Progenitor cell of endocrine pancreas (in vitro differentiated cells): Measurements from ENCODE around the gene RPH3AL. TPM values are rescaled to one million over a fixed set of nuclear protein-coding genes. Genes with fewer than 3 reads are reported as not detected.

Experiments used
- DNase-seq: peaks from one replicate; pipeline ENCODE4 v3.0.0; 2021; ENCODE audit warnings: low spot score; ENCODE audit not compliant: unreplicated experiment
- H3K27ac Mint-ChIP-seq: 2 replicates; pipeline ENCODE4 v1.8.0; 2021; ENCODE audit warnings: mild to moderate bottlenecking, moderate library complexity, mixed read lengths
- H3K27me3 Mint-ChIP-seq: 2 replicates; pipeline ENCODE4 v1.8.0; 2021; ENCODE audit warnings: mixed read lengths
- H3K36me3 Mint-ChIP-seq: 2 replicates; pipeline ENCODE4 v1.8.0; 2022; ENCODE audit warnings: mixed read lengths; ENCODE audit not compliant: insufficient read depth
- H3K4me1 Mint-ChIP-seq: 2 replicates; pipeline ENCODE4 v1.8.0; 2021; ENCODE audit warnings: low read depth, mixed read lengths
- H3K4me3 Mint-ChIP-seq: 2 replicates; pipeline ENCODE4 v1.8.0; 2021; ENCODE audit warnings: low read depth, mild to moderate bottlenecking, moderate library complexity, mixed read lengths
- H3K9me3 Mint-ChIP-seq: 2 replicates; pipeline ENCODE4 v1.8.0; 2021; ENCODE audit warnings: low read depth, mixed read lengths
- total RNA-seq: library from RNA; stranded (reverse); gene quantifications from 2 replicates; pipeline ENCODE4 v1.2.1, GENCODE V29; 2021
- TF ChIP-seq, protein P1 (sequence below): fragments of 200-600 bp; sonication (generic); IDR thresholded peaks from one replicate; pipeline ENCODE4 v1.5.0; 2021; ENCODE audit warnings: antibody characterized with exemption, mild to moderate bottlenecking; ENCODE audit not compliant: unreplicated experiment

Gene RPH3AL
- total RNA-seq, 1 donor from 2014 or later: 47.6 TPM

DNA sequence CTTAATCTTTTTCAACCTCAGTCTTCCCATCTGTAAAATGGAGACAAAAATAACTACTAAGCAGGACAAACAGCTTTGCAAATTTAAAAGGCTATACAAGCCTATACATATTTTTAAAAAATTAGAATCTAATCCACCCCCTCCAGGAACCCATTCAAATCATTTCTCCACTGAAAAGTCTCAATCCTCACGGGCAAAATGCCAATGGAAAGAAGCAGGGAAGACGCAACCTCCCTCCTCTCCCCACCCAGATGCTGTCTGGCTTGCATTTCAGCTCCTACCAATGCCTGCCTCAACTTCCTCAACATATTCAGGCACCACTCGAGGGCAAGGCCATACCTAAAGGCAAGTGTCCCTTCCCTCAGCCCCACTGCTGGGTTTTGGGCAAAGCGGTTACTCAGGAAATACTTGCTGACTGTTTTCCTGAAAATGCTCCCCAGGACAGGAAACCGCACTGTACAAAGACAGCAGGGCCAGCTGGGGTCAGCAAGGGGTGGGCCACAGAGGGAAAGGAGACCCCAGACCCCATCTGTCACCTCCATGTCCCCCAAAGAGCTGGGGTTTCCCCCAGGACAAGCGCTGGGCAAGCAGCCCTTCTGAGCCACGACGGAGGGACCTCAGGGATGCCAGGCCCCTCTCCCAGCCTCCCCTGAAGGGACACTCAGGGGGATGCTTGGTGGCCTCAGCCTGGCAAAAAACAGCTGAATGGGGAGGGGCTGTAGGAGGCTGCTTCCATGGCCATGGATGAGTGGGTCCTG, 123.5 kb downstream of the RPH3AL start:
- no peak for DNase-seq
- H3K27me3 Mint-ChIP-seq: no peaks in the 10 kb centered on the region
- no peaks in the 10 kb centered on the region for H3K9me3 Mint-ChIP-seq
- H3K4me1 Mint-ChIP-seq: no peaks in the 10 kb centered on the region
- no peak overlapping the region for H3K4me3 Mint-ChIP-seq
- H3K36me3 Mint-ChIP-seq: no peaks in the 10 kb centered on the region
- TF ChIP-seq, protein P1, sequence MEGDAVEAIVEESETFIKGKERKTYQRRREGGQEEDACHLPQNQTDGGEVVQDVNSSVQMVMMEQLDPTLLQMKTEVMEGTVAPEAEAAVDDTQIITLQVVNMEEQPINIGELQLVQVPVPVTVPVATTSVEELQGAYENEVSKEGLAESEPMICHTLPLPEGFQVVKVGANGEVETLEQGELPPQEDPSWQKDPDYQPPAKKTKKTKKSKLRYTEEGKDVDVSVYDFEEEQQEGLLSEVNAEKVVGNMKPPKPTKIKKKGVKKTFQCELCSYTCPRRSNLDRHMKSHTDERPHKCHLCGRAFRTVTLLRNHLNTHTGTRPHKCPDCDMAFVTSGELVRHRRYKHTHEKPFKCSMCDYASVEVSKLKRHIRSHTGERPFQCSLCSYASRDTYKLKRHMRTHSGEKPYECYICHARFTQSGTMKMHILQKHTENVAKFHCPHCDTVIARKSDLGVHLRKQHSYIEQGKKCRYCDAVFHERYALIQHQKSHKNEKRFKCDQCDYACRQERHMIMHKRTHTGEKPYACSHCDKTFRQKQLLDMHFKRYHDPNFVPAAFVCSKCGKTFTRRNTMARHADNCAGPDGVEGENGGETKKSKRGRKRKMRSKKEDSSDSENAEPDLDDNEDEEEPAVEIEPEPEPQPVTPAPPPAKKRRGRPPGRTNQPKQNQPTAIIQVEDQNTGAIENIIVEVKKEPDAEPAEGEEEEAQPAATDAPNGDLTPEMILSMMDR: no peak
- H3K27ac Mint-ChIP-seq: no peak overlapping the region

DNA sequence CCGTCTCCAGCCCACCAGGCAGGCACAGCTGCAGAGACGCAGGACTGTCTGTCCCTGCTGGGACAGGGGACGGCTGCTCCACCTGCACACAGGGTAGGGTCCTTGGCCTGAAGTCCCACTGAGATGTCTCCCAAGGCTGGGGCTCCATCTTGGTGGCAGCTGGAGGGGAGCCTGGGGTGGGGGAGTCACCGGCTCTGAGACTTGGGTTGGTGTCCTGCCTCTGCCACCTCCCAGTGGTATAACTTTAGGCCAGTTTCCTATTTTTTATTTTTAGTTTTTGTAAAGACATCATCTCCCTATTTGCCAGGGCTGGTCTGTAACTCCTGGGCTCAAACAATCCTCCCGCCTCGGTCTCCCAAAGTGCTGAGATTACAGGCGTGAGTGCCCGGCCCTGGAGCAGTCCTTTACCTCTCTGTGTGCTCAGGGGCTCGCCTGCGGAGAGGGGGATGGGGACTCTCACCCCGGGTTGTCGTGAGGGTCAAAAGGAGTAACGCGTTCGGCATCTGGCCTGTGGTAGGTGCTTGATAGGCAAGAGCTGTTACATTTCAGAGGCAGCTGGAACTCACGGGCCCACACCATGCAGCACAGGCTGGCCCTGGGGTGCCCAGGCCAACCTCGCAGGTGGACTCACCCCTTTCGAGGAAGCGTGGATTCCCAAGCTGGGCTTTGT, 124.5 kb downstream of the RPH3AL start:
- Mint-ChIP-seq H3K4me3 (no peak overlapping the region), H3K4me1 (no peaks in the 10 kb centered on the region), H3K9me3 (no peaks in the 10 kb centered on the region), H3K27me3 (no peaks in the 10 kb centered on the region), H3K36me3 (peaks cover under 1% of the 10 kb centered on the region), H3K27ac (no peak overlapping the region)
- TF ChIP-seq, protein P1: no peak
- no peak for DNase-seq

DNA sequence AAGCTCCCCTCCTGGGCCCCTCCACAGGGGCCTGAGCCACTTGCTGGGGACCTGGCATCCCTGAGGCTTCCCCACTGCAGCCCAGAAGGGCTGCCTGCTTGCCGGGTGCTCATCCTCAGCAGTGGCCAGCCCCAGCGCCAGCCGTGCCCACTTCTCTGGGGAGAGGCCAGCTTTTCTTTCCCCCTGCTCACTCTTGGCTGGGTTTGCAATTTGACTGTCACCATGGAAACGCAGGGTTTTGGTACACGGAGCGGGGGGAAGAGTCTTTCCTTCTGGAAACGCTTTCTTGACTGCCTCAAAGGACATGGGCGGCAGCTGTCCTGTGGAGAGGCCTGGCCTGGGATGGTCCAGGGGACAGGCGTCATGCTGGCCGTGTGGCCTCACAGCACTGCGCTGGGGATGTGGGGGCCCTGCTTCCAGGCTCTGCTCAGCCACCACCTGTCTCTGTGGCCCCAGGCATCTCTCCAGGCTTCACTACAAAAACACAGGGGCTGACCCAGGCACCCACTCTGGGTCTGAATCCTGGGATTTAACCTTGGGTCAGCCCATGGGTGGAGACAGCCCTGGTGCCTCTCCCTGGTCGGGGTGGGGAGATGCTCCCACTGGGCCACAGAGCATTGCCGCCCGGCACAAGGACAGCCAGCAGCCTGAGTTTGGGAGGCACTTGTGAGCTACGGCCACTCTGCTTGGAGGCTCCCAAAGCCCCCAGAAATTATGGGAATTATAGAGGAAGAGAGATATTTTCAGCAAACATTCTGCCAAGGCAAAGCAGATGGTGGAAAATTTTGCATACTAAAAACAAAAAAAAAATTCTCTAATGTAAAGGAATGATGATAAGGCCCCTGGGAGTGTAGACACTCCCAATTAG, 125.3 kb downstream of the RPH3AL start:
- H3K4me3 Mint-ChIP-seq: no peak overlapping the region
- DNase-seq: no peak
- no peaks in the 10 kb centered on the region for H3K27me3 Mint-ChIP-seq
- H3K9me3 Mint-ChIP-seq: no peaks in the 10 kb centered on the region
- H3K27ac Mint-ChIP-seq: no peak overlapping the region
- TF ChIP-seq, protein P1: no peak
- H3K4me1 Mint-ChIP-seq: no peaks in the 10 kb centered on the region
- H3K36me3 Mint-ChIP-seq: peaks cover 1% of the 10 kb centered on the region

DNA sequence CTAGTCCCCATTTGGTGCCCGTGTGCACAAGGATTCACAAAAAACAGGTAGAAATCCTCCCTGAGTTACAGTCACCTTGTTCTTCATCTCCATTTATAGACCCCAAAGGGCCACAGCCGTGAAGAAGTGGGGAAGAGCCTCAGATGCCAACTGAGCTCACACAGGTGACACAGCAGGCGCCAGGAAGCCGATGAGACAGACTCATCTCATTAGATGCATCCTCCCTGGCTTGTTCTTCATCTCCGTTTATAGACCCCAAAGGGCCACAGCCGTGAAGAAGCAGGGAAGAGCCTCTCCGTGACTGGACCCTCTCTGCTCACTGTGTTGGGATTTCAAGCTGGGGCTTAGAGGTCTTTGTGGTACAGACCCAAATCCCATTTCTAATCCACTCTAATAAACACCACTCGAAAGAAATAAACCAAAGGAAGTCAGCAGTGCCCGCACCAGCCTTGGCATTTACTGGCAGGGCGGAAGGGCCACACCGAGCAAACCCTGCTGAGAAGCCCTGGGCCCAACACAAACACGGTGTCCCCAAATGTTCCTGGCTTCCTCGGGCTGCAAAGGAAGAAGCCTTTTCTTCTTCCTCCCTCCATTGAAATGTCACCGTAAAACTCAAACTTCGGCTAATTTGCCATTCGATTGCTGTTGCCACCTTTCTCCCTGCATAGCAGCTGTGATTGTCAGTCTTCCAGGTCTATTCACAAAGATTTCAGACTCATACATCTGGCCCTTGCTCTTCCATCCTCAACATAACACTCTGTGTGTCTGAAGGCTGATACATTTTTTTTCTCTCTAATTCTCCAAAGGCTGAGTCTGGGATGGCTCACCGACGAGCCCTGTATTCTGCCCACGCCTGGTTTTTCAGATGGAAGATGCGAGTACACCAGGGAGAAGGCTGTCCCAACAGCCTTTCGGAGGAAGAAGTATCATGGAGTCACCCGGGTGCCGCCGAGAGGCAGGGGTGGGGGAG, 126.2 kb downstream of the RPH3AL start:
- TF ChIP-seq, protein P1: no peak
- H3K27me3 Mint-ChIP-seq: no peaks in the 10 kb centered on the region
- no peaks in the 10 kb centered on the region for H3K9me3 Mint-ChIP-seq
- H3K36me3 Mint-ChIP-seq: peaks cover 1% of the 10 kb centered on the region
- no peak overlapping the region for H3K4me3 Mint-ChIP-seq
- H3K4me1 Mint-ChIP-seq: no peaks in the 10 kb centered on the region
- DNase-seq: no peak
- no peak overlapping the region for H3K27ac Mint-ChIP-seq
